H4 (cell line): Measurements from ENCODE around the gene GRID2. TPM values are rescaled to one million over a fixed set of nuclear protein-coding genes. Genes with fewer than 3 reads are reported as not detected.
"Not testable (repeated sequence)": the region's sequence is repeated elsewhere in the genome, so short reads cannot be mapped to it uniquely, and the experiment has no call there.

Experiments
- DNase-seq: peaks from one replicate; pipeline ENCODE4 v3.0.0-alpha.2; 2015; ENCODE audit warnings: low spot score
- total RNA-seq: library from RNA; depleted of rRNA; stranded (reverse); fragments of >200 nt; shearing (Covaris generic); gene quantifications from 2 replicates; pipeline ENCODE4 v1.2.3, GENCODE V29; 2014

The GRID2 gene
- total RNA-seq, 1 experiment from 2014 or later: 0.72 TPM

DNA sequence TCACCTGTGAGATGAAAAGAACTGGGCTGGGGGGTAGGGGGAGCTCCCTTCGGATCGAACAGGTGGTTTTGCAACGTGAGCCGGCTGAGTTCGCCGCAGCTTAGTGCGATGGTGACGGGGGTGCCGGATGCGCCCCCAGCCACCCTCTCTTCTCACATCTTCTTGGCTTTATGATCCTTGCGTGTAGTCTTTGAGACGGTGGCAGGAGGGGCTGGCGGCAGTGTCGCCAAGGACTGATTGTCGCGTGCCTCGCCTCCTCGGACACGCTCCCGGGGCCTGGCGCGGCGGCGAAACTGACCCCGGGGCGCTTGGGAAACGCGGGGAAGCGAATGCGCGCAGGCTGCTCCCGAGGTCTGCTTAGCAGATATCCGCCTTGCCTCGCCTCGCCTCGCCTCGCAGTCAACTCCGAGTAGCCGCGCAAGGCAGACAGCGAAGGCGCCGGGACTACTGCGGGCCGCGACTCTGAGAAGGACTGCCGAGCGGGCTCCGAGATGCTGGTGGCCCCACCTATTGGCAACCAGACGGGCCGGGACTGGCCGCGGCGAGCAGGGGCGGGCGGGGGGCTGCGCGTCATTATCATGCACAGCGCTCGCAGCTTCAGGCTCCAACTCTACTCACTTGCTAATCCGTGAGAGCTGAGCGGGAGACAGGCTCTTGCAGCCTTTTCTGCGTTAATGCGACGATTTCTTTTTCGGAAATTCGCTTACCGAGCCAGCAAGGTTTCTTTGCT is 1.5 kb downstream of the GRID2 start:
- DNase-seq: peak; percentile 59

DNA sequence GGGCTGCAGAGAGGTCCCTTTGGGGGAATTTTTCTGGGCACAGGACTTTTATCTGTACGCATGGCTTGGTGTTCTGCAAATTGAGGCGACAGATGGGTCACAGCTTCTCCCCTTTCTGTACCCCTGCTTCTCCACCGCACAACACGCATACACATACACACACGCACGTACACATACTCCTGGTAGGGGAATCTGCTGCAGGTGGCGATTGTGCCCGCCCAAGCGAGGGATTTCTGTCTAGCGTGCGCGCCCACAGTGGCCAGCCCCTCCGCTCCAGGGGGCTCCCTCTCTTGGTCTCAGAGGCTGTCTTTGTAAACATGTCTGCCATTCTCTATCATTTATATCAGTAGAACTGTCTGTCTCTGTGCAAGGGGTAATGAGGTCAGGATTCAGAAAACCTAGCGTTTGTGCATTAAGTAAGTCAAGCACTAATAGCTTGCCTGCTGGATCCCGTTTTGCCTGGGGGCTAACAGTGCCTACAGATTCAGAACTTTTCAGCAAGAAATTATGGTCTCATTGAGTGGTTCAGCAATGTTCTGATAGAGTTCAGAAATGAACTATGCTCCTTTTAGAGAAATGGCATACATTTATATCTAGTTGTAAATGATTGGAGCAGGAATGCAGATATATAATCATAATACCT is 2.2 kb downstream of the GRID2 start:
- no peak for DNase-seq

DNA sequence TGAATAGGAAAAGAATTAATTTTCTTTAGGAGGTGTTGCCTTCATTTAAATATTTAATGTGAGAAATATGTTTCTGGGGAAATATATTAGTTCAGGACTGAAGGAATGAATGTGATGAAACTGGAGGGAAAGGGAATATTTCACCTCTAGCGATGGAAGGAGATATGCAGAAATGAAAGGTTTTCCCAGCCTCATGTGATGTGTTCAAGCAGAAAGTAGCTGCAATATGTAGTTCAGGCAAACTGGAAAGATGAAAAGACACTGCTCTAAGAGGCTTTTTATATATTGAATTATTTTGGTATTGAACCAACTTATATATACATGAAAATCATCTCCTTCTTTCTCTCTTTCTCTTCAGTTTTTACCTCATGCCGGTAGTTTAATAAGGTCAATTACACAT is 3.4 kb downstream of the GRID2 start:
- DNase-seq: no peak

DNA sequence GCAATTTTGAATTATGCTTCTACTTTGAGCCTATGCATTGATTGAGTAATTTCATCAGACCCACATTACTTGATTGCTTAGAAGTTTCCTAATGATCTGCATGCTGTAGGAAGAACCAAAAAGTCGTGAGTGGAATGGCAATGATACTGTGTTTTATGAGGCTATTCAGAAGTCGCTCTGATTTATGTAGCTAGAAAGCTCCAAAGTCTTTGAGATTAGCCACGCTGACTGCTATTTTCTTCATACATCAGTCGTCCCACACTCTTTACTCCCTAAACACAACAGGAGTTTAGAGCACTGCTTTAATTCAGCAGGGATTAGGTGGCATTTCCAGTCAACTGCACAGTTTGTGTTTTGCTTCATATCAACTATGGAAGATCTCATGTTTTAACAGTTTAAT is 4.1 kb downstream of the GRID2 start:
- DNase-seq: no peak

DNA sequence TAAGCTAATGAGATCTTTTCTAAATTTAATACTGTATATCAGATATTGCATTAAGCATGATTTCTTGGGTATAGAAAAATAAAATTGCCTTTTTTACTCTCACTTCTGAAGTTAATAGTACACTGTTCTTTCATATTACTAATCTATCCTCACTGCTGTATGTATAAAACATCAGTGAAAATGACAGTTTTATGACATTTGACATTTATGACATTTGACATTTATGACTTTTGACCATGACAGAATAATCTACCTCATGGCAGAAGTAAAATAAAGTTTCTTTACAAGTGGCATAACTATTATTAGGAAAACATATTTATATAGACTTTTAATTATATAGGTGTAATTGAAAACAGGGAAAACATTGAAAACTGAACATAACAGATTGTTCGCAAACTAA is 13.3 kb downstream of the GRID2 start:
- DNase-seq: no peak

DNA sequence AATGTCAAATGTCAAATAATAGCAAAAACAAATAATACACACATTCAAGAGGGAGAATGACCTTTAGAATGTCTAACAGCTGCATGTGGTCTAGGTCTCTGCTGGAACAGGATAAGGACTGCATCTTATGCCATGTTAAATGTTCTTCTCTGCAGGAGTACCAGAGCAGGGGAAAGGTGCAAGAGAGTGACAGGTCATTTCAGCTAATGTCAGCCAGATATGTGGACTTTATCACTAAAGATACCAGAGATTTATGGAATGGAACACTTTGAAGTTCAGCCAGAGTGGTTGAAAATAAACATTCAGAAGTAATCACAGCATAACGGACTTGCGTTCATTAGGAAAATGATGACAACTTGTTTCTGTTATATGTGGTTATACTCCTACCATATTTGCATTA is 24.3 kb downstream of the GRID2 start:
- DNase-seq: no peak

DNA sequence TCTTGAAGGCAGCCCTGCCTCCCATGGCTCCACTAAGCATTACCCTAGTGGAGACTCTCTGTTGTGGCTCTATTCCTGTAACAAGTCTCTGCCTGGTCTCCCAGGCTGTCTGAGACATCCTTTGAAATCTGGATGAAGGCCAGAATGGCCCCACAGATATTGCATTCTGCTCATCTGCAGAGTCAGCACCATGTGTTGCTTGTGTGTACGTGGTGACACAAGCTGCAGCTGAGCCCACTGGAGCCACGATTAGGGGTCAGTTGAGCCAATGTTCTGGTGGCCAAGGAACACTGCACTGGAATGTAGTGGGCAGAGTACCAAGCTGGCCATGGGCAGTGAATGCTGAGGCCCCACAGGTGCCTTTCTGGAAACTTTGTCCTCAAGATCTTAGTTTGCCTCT is 29.2 kb downstream of the GRID2 start:
- no peak for DNase-seq

DNA sequence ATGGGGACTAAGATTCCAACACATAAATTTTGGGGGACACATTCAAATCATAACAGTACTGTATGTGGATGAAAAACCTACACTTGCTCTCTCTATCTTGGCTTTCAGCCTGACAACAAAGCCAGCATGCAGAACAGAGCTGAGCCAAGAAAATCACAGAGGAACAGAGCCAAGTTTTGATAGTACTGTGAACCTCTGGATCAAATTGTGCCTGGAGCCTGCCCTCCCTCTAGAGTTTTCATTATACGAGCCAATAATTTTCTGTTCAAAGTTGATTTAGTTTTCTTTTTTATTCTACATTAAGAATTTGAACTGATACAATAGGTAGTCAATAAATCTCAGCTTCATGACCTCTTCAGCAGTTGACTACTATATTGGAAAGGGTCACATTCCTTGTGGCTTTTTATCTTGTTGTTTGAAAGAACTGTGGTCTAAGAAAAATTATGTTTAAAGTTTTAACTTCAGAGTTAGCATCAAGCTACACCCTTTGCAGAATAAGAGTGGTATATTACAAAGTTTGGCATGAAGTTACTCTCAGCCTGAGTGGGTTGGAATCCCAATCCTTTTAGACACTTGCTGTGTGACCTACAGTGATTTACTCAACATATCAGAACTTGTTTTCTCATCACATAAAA is 31.1 kb downstream of the GRID2 start:
- DNase-seq: peak; percentile 40

DNA sequence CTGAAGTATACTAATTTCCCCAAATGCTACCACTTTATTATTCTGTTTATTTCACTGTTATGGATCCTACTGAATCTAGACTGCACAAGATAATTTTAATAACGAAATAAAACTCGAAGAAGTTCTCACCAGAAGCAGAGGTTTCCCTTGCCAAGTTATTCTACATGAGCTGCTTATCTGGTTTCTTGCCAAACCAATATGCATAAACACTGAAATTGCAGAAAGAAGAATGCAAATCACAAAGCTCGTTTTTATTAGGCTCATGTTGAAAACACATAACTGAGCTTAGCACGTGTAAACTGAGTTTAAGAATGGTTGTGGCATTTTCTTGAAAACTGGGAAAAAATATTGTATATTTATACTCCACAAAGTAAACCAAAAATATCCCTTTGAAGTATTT is 35.9 kb downstream of the GRID2 start:
- DNase-seq: peak; percentile 47

DNA sequence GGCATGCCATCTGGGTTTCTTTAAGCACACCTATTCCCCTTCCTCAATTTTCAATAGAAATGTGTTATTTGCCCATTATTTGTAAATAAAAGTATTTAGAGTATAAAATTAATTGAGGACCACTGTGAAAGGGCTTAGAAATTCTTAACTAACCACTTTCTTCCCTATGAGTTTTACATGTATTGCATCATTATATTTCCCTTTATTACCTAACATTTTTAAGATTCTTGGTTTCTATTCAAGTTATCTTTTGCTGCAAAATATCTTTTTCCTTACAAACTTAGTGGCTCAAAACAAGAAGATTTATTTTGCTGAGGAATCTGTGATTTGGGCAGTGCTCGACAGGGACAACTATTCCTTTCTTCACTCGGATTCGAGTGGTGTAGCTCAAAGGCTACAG is 40.5 kb downstream of the GRID2 start:
- no peak for DNase-seq

DNA sequence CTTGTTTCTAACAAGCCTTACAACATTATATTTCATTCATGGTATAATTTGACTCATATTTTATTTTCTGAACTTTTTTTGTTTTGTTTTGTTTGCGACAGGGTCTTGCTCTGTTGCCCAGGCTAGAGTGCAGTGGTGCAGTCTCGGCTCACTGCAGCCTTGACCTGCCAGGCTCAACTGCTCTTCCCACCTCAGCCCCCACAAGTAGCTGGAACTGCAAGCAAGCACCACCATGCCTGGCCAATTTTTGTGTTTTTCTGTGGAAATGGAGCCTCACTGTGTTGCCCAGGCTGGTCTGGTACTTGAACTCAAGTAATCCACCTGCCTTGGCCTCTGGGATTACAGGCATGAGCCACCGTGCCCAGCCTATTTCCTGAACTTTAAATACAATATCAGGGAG is 42.5 kb downstream of the GRID2 start:
- DNase-seq: no peak

DNA sequence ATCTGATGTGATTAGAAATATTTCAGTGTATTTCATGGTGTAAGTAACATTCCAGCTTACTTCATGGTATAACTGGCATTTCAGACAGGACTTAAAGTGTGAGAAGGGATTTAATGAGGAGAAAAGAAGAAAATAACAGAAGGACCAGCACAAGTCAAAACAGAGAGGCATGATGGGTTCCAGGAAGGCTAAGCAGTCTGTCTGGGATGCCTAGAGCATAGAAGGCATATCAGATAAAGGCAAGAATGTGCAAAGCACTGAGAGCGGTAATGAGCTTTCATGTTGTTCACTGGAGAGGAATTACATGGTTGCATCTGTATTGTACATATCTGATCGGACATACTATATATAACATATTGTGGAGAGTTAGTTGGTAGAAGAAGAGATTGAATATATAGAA is 54.2 kb downstream of the GRID2 start:
- no peak for DNase-seq

DNA sequence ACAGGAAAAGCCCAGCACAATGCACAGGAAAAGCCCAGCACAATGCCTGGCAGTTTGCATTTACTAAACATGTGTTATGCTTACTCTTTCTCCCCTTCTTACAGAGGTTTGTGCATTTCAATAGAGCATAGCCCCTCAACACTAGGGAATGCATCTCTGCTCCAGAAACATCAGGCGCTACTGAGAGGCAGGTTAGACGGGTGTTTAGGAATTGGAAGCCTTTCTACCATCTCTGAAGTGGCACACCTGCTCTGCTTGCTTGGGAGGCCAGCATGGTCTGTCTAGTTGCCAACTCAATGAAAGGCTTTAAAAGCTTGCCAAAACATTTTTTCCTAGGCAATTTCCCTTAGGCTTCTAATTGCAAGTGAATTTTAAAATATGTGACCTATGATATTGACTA is 55.7 kb downstream of the GRID2 start:
- no peak for DNase-seq

DNA sequence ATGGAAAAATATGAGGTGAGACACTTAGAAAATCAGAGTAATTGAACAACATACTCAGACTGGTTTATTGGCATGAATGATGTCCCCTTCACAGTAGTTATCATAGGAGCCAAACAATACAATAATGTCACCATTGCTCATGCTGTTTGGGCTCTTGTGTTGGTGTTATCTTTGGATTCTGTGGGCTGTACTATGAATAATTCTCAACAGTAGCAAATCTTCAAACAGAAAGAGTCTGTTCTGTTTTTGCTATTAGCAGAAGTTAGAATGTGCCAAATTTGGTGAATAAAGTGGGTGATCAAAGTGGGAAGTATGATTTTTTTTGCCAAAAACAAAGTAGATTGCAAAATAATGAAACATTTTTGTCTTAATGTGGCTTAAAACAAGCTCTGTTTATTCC is 58.3 kb downstream of the GRID2 start:
- no peak for DNase-seq

DNA sequence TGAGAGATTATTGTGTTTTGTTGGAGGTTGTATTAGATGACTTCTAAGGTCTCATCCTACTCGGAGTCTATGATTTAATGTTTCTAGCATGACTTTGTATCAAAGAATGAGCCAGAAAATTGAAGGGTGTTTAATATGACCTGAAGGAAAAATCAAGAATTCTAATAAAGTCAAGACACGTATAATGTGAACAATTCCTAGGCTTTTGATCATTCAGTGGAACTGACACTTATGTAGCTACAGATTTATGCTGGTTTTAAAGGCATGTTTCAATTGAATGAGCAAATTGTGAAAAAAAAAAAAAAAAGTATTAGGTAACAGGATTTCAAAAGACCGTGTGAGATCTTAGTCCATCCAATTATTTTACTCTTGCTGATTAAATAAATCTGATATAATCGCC is 64.9 kb downstream of the GRID2 start:
- DNase-seq: no peak

DNA sequence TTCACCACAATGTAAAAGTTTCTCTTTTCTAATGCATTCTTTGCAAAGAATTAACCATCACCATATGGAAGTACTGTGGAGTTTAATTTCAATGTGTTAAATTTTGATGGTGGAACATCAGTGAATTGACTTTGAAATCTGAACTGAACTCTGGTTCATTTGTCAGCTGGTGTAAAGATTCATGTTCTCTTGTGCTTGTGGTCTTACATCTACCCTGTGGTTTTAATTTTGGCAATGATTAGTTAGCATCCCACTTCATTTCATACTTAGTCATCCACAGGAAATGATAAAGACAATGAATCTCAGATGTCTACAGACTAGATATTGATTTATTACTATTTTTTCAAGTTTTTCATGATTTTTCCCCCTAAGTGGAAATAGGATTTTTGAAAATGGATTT is 77.8 kb downstream of the GRID2 start:
- no peak for DNase-seq

DNA sequence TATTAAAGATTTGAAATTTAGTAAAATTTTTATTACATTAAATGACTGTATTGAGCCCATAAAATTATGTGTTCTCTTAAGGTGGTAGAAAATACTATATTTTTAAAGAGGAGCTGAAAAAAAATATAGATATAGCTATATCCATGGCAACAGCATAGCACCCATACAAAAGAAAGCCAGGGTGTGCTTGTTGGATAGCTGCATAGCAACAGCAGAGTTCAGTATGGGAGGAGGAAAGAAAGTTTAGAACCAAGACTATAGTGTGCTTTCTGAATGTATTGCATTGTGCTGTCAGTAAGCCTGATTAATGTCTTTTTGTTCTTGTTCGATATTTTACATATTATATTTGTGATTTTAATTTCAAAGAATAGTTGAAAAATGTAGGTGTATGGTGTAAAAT is 78.4 kb downstream of the GRID2 start:
- no peak for DNase-seq

DNA sequence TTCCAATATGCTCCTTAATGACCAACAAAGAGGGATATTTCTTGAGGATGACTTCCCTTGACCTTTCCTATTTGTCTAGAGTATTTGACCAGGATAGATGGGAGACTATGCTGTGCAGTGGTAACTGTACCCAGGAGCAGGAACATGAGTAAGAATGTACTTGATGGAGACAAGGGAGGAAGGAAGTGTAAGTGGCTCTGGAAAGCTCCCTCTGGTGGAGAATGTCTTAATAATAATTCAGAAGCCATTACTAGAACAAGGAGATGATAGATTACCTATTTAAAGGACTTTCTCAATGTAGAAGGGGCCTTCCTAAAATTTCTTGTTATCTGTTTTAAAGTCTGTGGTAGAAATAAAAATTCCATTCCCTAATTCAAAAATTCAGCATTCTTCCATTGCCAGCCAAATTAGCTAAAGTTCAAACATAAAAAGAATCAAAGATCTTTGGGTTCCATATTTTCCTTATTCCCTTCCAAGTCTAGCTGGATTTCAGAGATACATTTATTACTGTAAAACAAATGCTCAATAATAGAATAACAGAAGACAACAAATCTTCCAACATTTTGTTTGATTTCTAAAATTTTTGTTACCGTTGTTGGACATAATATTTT is 83.8 kb downstream of the GRID2 start:
- DNase-seq: peak; percentile 57

DNA sequence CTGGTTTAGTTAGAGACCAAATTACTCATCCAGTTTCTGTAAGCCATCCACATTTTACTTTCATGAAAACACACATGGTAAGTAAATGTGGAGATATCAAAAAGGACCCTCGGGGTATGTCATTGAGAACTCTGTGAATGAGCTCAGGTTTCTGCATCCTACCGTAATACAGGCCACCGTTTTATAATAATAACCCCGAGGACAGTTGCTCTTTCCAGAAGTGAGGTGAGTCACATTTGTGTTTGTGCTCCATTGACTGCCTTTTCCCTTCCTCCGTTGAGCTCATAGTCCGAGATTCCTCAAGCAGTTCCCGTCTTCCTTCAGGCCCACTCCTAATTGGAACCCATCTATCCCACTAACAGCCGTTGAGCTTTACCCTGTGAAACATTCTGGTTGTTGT is 95.3 kb downstream of the GRID2 start:
- DNase-seq: peak; percentile 12

DNA sequence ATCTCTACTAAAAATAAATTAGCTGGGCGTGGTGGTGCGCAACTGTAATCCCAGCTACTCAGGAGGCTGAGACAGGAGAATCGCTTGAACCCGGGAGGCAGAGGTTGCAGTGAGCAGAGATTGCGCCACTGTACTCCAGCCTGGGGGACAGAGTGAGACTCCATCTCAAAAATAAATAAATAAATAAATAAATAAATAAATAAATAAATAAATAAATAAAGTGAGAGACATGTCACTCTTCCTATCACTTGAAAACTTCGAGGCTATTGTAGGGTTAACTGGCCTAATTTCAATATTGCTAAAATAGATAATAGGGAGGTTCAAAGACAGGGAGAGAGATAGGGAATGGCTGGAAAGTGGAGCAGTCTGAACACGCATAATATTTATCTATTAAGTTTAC is 99.8 kb downstream of the GRID2 start:
- DNase-seq: not testable (repeated sequence)

DNA sequence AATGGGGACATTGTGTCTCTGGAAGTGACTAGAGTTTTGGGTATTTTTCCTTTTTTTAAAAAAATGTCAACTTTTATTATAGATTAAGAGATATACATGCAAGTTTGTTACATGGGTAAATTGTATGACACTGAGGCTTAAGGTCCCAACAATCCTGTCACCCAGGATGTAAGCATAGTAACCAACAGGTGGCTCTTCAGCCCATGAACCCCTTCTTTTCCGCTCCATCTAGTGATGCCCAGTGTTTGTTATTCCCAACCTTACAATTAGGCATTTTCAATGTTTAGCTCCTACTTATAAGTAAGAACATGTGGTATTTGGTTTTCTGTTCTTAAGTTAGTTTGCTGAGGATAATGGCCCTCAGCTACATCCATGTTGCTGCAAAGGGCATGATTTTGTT is 102.7 kb downstream of the GRID2 start:
- DNase-seq: no peak

DNA sequence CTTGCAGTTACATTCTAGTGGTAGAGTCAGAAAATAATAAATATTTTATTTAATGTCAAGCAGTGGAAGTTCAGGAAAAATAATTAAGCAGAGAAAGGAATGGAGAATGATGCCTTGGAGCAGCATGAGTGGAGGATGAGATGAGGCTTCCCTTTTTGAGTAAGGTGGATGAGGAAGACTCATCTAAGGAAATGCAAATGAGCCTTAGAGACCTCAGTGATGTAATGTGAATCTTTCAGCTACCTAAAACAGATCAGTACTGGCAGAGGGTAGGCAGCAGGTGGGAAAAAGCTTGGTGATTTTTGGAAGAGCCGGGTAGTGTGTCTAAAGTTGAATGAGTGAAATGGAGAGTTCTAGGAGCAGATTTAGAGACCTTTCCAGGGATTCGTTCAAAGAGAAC is 118.2 kb downstream of the GRID2 start:
- DNase-seq: no peak

DNA sequence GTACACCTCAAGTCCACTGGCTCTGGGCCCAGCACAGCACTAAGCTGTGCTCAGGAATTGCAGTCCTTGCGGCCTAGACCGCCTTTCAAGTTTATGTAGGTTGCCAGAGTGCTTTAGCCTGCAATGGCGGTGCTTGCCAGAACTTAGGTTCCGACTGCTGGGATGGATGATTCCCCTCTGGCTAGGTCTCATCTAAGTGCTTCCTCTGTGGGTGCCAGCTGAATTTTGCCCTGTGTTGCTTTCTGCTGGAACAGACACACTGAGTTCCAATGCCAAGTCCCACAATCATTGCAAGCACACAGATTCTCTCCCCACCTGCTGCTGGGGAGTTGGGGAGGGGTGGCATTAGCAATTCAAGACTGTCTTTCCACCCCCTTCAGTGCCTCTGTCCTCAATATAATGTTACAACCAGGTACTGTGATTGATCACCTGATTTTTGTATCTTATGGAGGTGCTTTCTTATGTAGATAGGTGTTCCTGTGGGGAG is 129.5 kb downstream of the GRID2 start:
- DNase-seq: no peak
